Prostate gland (tissue), 2 donors: ENCODE measurements around the gene TEX22.

Experiments used
- POLR2A ChIP-seq: fragments of 450-650 bp; IDR thresholded peaks from one replicate; pipeline ENCODE4 v1.6.1; 2016; ENCODE audit warnings: antibody characterized with exemption, mild to moderate bottlenecking
- POLR2AphosphoS5 ChIP-seq: sonication (generic); formaldehyde crosslinking; IDR thresholded peaks from one replicate; pipeline ENCODE4 v1.6.1; 2017; ENCODE audit warnings: antibody characterized with exemption
- TF ChIP-seq, protein P1 (sequence below), 4 experiments: fragments of 200-600 bp in 2 of 4; fragments of 450-650 bp in 2 of 4; sonication (generic) in 2 of 4; IDR thresholded peaks; 1 replicate in 3 of 4; 2 replicates in 1 of 4; pipeline ENCODE4 v1.5.1; 2016 to 2019; ENCODE audit warnings: antibody characterized with exemption in 4 of 4, mild to moderate bottlenecking in 2 of 4, moderate library complexity in 2 of 4

DNA sequence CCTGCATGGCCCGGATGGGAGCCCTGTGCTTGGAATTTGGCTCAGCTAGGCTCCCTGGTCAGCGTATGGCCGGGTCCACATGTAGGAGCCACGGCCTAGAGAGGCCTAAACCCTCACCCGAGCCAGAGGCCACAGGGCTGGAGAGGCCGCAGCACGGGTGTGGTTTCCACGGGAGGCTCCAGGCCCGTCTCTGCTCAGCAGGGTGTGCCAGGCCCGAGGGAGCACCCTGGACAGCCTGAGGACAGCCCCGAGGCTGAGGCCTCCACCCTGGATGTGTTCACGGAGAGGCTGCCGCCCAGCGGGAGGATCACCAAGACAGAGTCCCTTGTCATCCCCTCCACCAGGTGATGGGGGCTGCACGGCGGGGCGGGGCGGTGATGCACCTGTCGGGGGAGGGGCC lies 17.6 kb upstream of the TEX22 start:
- TF ChIP-seq, protein P1, sequence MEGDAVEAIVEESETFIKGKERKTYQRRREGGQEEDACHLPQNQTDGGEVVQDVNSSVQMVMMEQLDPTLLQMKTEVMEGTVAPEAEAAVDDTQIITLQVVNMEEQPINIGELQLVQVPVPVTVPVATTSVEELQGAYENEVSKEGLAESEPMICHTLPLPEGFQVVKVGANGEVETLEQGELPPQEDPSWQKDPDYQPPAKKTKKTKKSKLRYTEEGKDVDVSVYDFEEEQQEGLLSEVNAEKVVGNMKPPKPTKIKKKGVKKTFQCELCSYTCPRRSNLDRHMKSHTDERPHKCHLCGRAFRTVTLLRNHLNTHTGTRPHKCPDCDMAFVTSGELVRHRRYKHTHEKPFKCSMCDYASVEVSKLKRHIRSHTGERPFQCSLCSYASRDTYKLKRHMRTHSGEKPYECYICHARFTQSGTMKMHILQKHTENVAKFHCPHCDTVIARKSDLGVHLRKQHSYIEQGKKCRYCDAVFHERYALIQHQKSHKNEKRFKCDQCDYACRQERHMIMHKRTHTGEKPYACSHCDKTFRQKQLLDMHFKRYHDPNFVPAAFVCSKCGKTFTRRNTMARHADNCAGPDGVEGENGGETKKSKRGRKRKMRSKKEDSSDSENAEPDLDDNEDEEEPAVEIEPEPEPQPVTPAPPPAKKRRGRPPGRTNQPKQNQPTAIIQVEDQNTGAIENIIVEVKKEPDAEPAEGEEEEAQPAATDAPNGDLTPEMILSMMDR (IDR thresholded peaks at IDR 0.05): no peak
- TF ChIP-seq POLR2AphosphoS5: no peak
- no peak for TF ChIP-seq POLR2A
